Stimulated activated CD8-positive, alpha-beta memory T cell treated with anti-CD3 and anti-CD28 coated beads, Interleukin-7, amount 100 ng/mL, for 4 hours (primary cell): ENCODE data around the gene SMARCE1.

Experiments used
- DNase-seq, 2 donors: peaks; one replicate each; pipeline ENCODE4 v3.0.0-alpha.2; 2020; ENCODE audit warnings: low read depth in 2 of 2

Gene SMARCE1

GRCh38 chr17:40582328-40582901 is 65.2 kb downstream of the SMARCE1 start:
- DNase-seq, result no peak

- DNase-seq, result no peak
These were observed 67.5 kb downstream of the SMARCE1 start for GRCh38 chr17:40580140-40580539.

- DNase-seq, result no peak
These were observed 68.1 kb downstream of the SMARCE1 start for GRCh38 chr17:40579471-40579870.

- no peak for DNase-seq
These were observed 70.0 kb downstream of the SMARCE1 start for GRCh38 chr17:40577611-40578065.

- DNase-seq, result no peak
These were observed 71.4 kb downstream of the SMARCE1 start for GRCh38 chr17:40576113-40576740.
